ENCODE data around the gene BLM. TPM values are rescaled to one million over a fixed set of nuclear protein-coding genes. Genes with fewer than 3 reads are reported as not detected.
"Not testable (repeated sequence)": the region's sequence is repeated elsewhere in the genome, so short reads cannot be mapped to it uniquely, and the experiment has no call there.

BLM gene
- polyA plus RNA-seq, 3 donors: 10.4 to 12.2 (median 11.5) TPM

GRCh38 chr15:90812171-90812957 is 95.2 kb downstream of the BLM start:
- no peak for DNase-seq (ENCODE audit: extremely low read depth in 1 of 11, low read depth in 9 of 11, low spot score in 4 of 11)

DNA sequence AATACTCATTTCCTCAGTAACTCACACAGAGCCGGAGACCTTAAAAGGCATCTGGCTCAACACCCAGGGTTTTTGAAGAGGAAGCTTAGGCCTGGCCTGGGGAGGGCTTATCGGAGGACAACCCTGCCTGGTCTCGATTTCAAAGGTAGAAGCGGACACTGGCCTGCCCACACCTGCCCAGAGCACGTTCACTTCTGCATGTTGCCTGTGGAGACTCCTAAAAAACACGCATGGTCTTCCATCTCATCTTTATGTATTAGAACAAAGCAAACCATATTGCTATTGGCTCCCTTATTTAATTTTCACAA is 95.8 kb downstream of the BLM start:
- no peak for DNase-seq (ENCODE audit: extremely low read depth in 1 of 11, low read depth in 9 of 11, low spot score in 4 of 11)

DNA sequence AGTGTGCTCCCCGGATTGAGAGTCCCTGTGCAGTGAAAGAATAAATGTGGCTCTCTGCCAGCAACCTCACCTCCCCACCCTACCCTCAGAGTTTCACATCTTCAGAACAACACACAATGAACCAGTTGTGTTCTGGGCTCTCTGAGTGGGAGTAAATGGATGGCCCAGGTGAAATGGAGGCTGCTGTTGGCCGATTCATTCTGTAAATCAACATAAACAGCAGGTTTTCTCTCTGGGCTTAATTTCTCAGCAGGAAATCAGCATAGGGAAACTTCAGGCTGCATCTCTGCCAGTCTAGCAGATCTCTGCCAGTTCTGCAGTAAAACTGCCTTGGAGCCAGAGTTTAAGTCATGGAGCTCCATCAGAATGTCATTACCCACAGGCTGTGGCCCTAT is 96.6 kb downstream of the BLM start:
- no peak for DNase-seq (ENCODE audit: extremely low read depth in 1 of 11, low read depth in 9 of 11, low spot score in 4 of 11)

- no peak for DNase-seq (ENCODE audit: extremely low read depth in 1 of 11, low read depth in 9 of 11, low spot score in 4 of 11)
These were observed 97.2 kb downstream of the BLM start for GRCh38 chr15:90814191-90814821.

DNA sequence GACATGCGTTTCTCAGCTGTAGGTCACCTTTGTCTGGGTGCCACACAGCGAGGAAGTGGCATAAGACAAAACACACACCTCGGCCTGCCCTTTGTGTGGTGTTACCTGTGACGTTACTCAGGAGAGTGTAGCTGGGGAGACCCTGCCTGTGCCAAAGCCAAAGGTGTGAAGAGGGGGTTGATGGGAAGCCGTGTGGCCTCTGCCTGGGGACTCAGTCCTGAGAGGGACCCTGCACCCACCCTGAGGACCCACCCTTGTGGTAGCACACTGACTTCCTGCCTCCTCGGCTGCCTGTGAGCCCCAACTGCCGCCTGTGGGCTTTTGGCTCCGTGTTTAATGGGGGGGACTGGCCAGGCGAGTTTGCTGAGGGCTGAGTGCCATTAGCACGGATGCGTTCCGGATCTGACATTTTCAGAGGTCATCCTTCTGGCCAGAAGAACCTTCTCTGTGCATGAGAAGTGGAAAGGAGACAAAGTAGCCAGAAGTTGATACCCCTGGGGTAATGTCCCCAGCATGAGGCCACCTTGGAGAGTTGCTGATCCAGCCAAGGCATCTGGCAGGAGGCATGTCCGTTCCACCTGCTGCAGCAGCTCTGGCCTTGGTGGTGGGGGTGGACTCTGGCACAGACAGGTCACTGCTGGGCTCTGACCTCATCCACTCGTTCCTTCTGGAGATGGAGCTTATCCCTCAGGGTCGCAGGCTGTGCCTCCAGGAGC is 99.4 kb downstream of the BLM start:
- DNase-seq (ENCODE audit: extremely low read depth in 1 of 11, low read depth in 9 of 11, low spot score in 4 of 11): no peak

- no peak for DNase-seq (ENCODE audit: extremely low read depth in 1 of 11, low read depth in 9 of 11, low spot score in 4 of 11)
These were observed 100.2 kb downstream of the BLM start for GRCh38 chr15:90817117-90818057.

DNA sequence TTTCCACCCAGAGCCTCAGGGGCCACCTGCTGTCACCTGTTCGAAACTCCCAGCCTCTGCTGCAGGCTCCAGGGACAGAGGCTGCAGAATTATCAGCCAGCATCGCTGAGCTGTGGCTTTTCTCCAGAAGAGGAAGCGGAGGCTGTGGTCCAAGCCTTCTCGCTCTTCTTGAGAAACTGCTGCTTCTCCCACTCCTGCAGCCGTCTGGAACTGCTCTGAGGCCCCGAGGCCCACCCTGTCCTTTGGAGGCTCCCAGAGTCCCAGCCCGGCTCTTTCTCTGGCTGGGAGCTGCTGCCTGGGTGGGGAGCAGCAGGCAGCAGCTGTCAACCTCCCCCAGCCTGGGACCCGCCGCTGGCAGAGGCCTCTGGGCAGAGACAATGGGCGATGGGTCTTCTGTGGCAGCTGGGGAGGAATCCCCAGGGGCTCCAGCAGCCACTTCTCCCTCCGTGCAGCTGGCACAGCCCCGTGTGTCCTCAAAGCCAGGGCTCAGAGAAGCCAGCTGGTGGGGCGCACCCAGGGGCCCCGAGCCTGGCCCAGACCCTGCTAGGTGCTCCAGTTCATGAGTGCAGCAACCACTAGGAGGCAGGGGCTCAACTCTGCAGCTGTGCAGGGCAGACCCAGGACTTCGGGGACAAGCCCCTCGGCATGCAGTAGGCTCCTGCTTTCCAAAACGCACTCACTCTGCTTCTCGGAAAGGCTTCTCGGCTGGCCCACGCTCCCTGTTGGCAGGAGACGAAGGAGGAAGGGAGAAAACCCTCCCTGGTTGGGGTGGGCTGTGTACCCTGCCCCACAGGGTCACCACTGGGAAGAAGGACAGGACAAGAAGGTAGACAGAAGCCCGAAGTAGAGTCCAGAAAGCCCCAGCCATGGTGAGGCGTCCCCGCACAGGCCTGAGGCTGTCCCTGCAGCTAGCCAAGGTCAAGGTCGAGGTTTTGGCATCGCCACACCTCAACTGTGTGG is 101.4 kb downstream of the BLM start:
- DNase-seq (ENCODE audit: extremely low read depth in 1 of 11, low read depth in 9 of 11, low spot score in 4 of 11): no peak

DNA sequence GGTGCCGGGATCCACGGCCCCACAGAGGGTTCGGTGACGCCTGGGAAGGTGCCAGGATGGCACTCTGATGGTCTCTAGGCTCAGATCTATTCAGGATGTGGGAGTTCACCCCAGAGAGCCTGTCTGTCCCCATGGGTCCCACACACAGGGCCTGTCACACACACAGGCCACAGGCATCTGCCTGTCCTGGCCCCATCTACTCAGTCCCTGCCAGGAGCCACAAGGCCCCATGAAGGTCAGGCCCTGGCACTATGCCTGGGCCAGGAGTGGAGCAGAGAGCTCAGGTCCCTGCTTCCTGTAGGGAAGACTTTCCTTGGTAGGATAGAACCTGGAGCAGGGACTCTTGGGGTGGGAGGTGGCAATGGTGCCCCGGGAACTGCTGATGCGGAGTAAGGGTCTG is 102.2 kb downstream of the BLM start:
- DNase-seq (ENCODE audit: extremely low read depth in 1 of 11, low read depth in 9 of 11, low spot score in 4 of 11): no peak

GRCh38 chr15:90819850-90820249 is 102.7 kb downstream of the BLM start:
- DNase-seq (ENCODE audit: extremely low read depth in 1 of 11, low read depth in 9 of 11, low spot score in 4 of 11): no peak

- DNase-seq (ENCODE audit: extremely low read depth in 1 of 11, low read depth in 9 of 11, low spot score in 4 of 11): no peak
These were observed 103.3 kb downstream of the BLM start for GRCh38 chr15:90820481-90820880.

DNA sequence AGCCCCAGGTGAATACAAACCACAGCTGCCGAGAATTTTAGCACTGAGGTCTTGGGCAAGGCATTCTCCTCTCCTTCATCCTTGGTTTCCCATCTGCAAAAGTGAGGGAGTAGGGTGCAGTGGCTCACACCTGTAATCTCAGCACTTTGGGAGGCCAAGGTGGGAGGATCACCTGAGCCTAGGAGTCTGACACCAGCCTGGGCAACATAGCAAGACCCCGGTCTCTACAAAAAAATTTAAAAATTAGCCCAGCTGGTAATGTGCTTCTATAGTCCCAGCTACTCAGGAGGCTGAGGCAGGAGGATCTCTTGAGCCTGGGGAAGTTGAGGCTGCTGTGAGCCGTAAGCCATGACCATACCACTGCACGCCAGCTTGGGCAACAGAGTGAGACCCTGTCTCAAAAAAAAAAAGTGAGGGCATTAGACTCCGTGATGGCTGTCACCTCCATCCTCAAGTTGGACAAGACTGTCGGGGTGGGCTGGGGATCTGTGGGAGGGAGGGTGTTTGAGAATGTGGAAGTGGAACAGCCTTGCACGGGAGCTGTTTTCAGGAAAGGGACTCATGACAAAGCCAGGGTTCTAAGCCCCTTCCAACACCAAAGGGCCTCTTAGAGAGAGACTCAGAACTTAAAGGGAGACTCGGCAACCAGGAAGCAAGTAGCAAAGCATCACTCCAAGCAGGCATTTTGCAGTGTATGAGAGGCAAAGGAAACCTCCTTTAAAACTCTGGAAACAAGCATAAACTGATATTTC is 105.2 kb downstream of the BLM start:
- DNase-seq (ENCODE audit: extremely low read depth in 1 of 11, low read depth in 9 of 11, low spot score in 4 of 11): no peak

GRCh38 chr15:90823455-90823974 is 106.4 kb downstream of the BLM start:
- no peak for DNase-seq (ENCODE audit: extremely low read depth in 1 of 11, low read depth in 9 of 11, low spot score in 4 of 11)

DNA sequence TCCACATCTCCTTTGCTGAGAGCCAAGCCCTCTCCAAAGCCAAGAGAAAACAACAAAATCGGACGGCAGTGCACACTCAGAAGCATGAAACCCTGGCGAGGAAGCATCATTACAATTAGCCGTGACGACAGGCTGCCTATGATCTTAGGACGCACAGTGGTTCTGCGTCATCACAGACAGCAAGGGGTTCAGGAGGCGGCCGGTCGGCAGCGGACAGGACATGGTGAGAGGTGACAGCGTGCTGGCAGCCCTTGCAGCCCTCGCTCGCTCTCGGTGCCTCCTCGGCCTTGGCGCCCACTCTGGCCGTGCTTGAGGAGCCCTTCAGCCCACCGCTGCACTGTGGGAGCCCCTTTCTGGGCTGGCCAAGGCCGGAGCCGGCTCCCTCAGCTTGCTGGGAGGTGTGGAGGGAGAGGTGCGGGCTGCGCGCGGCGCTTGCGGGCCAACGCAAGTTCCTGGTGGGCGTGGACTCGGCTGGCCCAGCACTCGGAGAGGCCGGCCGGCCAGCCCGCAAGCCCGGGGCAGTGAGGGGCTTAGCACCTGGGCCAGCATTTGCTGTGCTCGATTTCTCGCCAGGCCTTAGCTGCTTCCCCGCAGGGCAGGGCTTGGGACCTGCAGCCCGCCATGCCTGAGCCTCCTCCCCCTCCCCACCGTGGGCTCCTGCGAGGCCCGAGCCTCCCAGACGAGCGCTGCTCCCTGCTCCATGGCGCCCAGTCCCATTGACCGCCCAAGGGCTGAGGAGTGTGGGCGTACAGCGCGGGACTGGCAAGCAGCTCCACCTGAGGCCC is 108.2 kb downstream of the BLM start:
- not testable (repeated sequence) for DNase-seq (ENCODE audit: extremely low read depth in 1 of 11, low read depth in 9 of 11, low spot score in 4 of 11)

- DNase-seq (ENCODE audit: extremely low read depth in 1 of 11, low read depth in 9 of 11, low spot score in 4 of 11): not testable (repeated sequence)
These were observed 109.2 kb downstream of the BLM start for GRCh38 chr15:90826206-90826885.

DNA sequence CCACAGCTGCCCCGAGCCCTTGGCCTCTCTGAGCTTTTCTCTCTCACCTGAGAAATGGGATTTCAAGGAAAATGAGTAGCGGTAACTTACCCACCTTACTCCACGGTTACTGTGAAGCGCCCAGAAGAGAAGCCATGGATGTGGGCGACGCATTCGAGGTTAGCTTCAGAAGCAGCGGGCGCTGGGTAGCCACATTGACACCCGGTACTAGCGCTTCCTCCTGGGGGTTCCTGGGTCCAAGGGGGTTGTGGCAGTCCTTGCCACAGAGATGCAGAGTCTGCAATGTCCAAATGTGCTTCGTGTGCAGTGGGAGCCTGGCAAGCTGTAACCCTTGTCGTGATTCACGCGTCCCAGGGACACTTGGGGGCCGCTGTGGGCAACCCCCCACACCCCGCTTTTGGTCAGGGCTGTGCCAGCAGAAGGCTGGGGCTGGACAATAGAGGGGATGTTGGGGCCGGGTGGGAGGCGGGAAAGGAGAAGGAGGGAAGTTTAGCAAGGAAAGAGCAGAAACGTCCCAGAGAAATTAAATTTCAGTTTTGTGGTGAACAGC is 109.8 kb downstream of the BLM start:
- no peak for DNase-seq (ENCODE audit: extremely low read depth in 1 of 11, low read depth in 9 of 11, low spot score in 4 of 11)

GRCh38 chr15:90828111-90828510 is 111.0 kb downstream of the BLM start:
- DNase-seq (ENCODE audit: extremely low read depth in 1 of 11, low read depth in 9 of 11, low spot score in 4 of 11): no peak
